ENCODE data around the gene AP4S1.
"Not testable (repeated sequence)": the region's sequence is repeated elsewhere in the genome, so short reads cannot be mapped to it uniquely, and the experiment has no call there.

The AP4S1 gene

GRCh38 chr14:31042300-31042699 lies 16.9 kb downstream of the AP4S1 start:
- DNase-seq (ENCODE audit: extremely low read depth in 1 of 2, low read depth in 1 of 2), result no peak

GRCh38 chr14:31042893-31043292 lies 17.4 kb downstream of the AP4S1 start:
- DNase-seq (ENCODE audit: extremely low read depth in 1 of 2, low read depth in 1 of 2), result not testable (repeated sequence)

- no peak for DNase-seq (ENCODE audit: extremely low read depth in 1 of 2, low read depth in 1 of 2)
Measured at GRCh38 chr14:31043379-31043778, 17.9 kb downstream of the AP4S1 start.

DNA sequence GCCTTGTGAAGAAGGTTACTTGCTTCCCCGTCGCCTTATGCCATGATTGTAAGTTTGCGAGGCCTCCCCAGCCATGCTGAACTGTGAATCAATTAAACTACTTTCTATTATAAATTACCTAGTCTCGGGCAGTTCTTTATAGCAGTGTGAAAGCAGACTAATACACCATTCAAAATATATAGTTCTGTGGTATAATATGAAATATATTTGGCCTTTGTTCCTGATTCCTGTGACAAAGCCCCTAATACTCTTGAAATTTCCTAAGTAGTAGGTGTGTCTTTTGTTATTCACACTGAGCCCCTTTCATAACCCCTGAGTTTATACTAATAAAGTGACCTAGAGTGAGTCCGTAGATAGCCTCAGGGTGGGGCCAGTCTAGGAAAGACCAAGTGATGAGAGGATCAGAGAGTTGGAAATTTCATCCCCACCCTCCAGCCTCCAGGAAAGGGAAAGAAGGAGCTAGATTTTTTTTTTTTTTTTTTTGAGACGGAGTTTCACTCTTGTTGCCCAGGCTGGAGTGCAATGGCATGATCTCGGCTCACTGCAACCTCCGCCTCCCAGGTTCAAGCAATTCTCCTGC lies 20.1 kb downstream of the AP4S1 start:
- DNase-seq (ENCODE audit: extremely low read depth in 1 of 2, low read depth in 1 of 2), result no peak

DNA sequence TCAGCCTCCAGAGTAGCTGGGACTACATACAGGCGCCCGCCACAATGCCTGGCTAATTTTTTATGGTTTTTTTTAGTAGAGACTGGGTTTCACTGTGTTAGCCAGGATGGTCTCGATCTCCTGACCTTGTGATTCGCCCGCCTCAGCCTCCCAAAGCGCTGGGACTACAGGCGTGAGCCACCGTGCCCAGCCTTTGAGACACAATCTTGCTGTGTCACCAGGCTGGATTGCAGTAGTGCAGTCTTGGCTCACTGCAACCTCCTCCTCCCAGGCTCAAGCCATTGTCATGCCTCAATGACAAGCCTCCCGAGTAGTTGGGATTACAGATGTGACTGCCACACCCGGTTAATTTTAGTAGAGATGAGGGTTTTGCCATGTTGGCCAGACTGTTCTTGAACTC lies 22.1 kb downstream of the AP4S1 start:
- DNase-seq (ENCODE audit: extremely low read depth in 1 of 2, low read depth in 1 of 2), result no peak

- DNase-seq (ENCODE audit: extremely low read depth in 1 of 2, low read depth in 1 of 2), result no peak
Measured at GRCh38 chr14:31051023-31051422, 25.6 kb downstream of the AP4S1 start.

GRCh38 chr14:31051511-31051910 lies 26.1 kb downstream of the AP4S1 start:
- no peak for DNase-seq (ENCODE audit: extremely low read depth in 1 of 2, low read depth in 1 of 2)

- not testable (repeated sequence) for DNase-seq (ENCODE audit: extremely low read depth in 1 of 2, low read depth in 1 of 2)
Measured at GRCh38 chr14:31052905-31053586, 27.6 kb downstream of the AP4S1 start.

GRCh38 chr14:31057035-31057434 lies 31.6 kb downstream of the AP4S1 start:
- no peak for DNase-seq (ENCODE audit: extremely low read depth in 1 of 2, low read depth in 1 of 2)

GRCh38 chr14:31057701-31058364 lies 32.4 kb downstream of the AP4S1 start:
- no peak for DNase-seq (ENCODE audit: extremely low read depth in 1 of 2, low read depth in 1 of 2)

DNA sequence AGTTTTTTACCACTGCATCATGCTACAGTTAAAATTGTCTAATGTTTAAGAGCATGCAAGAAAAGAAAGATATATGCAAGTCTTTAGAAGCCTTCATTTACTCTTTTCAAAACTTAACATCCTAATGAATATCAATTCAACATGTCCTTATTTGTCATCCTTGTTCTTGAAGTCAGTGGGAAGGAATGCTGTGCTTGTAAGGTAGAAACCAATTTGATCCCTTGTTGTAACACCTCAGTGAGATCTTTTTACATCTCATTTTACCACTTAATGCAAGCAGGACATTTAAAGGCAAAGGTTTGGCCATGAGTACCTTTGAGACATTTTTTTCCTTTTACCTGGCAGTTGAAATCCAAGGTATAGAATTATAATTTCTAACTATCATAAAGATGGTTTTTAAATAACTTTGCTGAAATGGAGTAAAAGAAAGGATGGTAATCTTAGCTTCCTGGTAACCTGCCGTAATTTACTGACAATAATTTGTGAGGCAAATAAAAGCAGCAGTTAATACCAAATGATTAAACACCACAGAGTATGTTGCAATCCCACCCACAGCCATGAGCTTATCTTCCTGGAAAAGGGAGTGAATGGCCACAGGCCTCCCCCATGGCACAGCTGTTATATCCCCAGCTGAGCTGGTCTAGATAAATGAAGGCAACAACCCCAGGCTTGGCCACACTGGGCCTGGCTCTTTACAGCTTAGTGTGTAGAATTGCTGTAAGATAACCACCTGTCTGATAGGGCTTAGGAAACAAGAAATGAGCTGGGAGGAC lies 33.9 kb downstream of the AP4S1 start:
- DNase-seq (ENCODE audit: extremely low read depth in 1 of 2, low read depth in 1 of 2), result no peak

GRCh38 chr14:31060253-31060875 lies 34.9 kb downstream of the AP4S1 start:
- no peak for DNase-seq (ENCODE audit: extremely low read depth in 1 of 2, low read depth in 1 of 2)

DNA sequence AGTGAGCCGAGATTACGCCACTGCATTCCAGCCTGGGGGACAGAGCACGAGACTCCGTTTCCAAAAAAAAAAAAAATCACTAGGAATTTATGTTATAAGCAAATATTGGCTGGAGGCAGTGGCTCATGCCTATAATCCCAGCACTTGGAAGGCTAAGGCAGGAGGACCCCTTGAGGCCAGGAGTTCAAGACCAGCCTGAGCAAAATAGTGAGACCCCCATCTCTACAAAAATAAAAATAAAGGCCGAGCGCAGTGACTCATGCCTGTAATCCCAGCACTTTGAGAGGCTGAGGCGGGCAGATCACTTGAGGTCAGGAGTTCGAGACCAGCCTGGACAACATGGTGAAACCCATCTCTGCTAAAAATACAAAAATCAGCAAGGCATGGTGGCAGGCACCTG lies 37.5 kb downstream of the AP4S1 start:
- not testable (repeated sequence) for DNase-seq (ENCODE audit: extremely low read depth in 1 of 2, low read depth in 1 of 2)

DNA sequence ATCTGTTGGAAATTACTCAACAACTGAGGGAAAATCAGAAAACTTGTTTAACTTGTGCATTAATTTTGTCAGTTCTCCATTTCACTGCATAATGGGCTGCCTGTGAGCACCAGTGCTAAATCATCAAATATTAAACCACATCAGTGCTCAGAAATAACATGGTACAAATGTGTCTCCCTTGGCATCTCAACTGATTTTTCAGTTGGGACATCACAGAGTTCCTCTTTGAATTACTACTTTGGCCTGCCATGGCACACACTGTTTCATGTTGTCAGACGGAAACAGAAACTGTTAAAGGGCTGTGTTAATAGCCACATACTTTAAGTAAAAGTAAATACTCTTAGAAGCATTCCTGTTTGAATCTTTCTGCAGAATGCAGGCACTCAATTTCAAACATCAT lies 42.8 kb downstream of the AP4S1 start:
- no peak for DNase-seq (ENCODE audit: extremely low read depth in 1 of 2, low read depth in 1 of 2)

DNA sequence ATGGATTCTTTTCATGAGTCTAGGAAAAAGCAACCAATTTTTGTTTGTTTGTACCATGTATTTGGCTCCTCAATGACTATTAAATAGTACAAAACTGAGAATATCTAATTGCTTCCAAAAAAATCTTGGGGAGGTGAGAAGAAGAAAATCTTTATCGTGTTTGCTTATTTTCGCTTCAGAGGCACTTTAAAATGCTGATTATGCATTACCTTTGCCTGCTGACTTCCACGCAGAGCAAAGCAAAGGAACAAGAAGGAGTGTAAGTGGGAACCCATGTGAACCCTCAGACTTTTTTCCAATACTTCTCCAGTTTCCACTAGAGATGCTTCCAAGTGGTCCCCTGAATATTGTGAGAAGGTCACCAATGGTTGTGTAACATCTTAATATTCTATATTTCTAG lies 43.9 kb downstream of the AP4S1 start:
- no peak for DNase-seq (ENCODE audit: extremely low read depth in 1 of 2, low read depth in 1 of 2)

DNA sequence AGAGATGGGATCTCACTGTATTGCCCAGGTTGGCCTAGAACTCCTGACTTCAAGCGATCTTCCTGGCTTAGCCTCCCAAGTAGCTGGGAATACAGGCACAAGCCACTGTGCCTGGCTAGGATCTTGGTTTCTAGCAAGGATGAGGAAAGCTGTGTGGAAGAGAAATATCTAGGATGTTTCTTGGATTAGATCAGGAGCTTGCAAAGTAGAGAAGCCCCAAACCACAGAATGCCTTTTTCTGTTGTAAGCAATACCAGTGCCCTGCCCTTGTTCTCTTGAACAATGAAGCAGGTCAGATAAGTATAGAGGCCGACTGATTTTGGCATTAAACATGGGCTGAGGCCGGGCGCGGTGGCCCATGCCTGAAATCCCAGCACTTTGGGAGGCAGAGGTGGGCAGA lies 45.0 kb downstream of the AP4S1 start:
- DNase-seq (ENCODE audit: extremely low read depth in 1 of 2, low read depth in 1 of 2), result no peak

DNA sequence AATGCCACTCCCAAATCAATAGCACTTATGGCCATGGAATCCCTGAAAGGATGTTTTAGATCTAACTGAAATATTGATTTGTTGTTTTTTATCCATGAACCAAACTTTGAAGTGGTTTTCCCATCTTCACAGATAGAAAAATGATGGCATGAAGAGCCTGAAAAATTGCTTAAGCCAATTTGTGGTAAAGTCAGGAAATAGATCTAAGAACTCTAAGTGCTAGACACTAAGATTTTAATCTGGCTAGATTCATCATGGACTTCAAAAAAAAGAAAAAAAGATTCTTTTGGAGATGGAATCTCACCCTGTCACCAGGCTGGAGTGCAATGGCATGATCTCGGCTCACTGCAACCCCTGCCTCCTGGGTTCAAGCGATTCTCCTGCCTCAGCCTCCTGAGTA lies 45.7 kb downstream of the AP4S1 start:
- no peak for DNase-seq (ENCODE audit: extremely low read depth in 1 of 2, low read depth in 1 of 2)

DNA sequence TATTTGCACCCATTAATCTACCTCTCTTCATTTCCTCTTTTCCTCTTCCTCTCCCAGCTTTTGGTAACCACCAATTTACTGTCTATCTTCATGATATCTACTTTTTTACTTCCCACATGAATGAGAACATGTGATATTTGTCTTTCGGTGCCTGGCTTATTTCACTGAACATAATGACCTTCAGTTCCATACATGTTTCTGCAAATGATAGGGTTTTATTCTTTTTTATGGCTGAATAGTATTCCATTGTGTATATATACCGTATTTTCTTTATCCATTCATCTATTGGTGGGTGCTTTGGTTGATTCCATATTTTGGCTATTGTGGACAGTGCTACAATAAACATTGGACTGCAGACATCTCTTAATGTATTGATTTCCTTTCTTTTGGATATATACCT lies 49.7 kb downstream of the AP4S1 start:
- no peak for DNase-seq (ENCODE audit: extremely low read depth in 1 of 2, low read depth in 1 of 2)

- no peak for DNase-seq (ENCODE audit: extremely low read depth in 1 of 2, low read depth in 1 of 2)
Measured at GRCh38 chr14:31078766-31079165, 53.3 kb downstream of the AP4S1 start.

GRCh38 chr14:31080056-31080455 lies 54.6 kb downstream of the AP4S1 start:
- DNase-seq (ENCODE audit: extremely low read depth in 1 of 2, low read depth in 1 of 2), result no peak

GRCh38 chr14:31080484-31080883 lies 55.0 kb downstream of the AP4S1 start:
- DNase-seq (ENCODE audit: extremely low read depth in 1 of 2, low read depth in 1 of 2), result no peak
